Fibroblast of mammary gland (primary cell): ENCODE data around the gene BMPER.

Source experiments
- DNase-seq: peaks from one replicate; pipeline ENCODE4 v3.0.0-alpha.2; 2010; ENCODE audit warnings: low read depth
- H3K4me3 ChIP-seq: 2 replicates; pipeline ENCODE4 v1.5.1; 2011; ENCODE audit warnings: low read depth, mild to moderate bottlenecking, low read length, moderate library complexity; ENCODE audit not compliant: control insufficient read depth
- CTCF ChIP-seq: conservative IDR thresholded peaks from 2 replicates; pipeline ENCODE4 v1.5.1; 2011; ENCODE audit warnings: low read depth, low read length, inconsistent platforms; ENCODE audit not compliant: control insufficient read depth, insufficient read depth

The BMPER gene

GRCh38 chr7:34087892-34088891, 182.9 kb downstream of the BMPER start:
- peak; percentile 61 for DNase-seq
- no peak overlapping the region for H3K4me3 ChIP-seq
- TF ChIP-seq CTCF = peak; percentile 77

- H3K4me3 ChIP-seq = no peak overlapping the region
- DNase-seq = peak; percentile 49
- TF ChIP-seq CTCF = no peak
Observed at GRCh38 chr7:34090816-34091215, 185.5 kb downstream of the BMPER start.

GRCh38 chr7:34091321-34091917, 186.1 kb downstream of the BMPER start:
- DNase-seq = peak; percentile 81
- peak; percentile 63 for TF ChIP-seq CTCF

GRCh38 chr7:34093276-34093675, 187.9 kb downstream of the BMPER start:
- H3K4me3 ChIP-seq = no peak overlapping the region
- TF ChIP-seq CTCF = no peak
- DNase-seq = no peak

More at GRCh38 chr7:34091321-34091917, 186.1 kb downstream of the BMPER start:
- no peak overlapping the region for H3K4me3 ChIP-seq

- DNase-seq = peak; percentile 97
- no peak for TF ChIP-seq CTCF
- no peak overlapping the region for H3K4me3 ChIP-seq
Observed at GRCh38 chr7:34096198-34096651, 190.9 kb downstream of the BMPER start.

- H3K4me3 ChIP-seq = no peak overlapping the region
- TF ChIP-seq CTCF = no peak
- DNase-seq = no peak
Observed at GRCh38 chr7:34096777-34097176, 191.4 kb downstream of the BMPER start.
